ENCODE results near the gene DOCK2.

DNA sequence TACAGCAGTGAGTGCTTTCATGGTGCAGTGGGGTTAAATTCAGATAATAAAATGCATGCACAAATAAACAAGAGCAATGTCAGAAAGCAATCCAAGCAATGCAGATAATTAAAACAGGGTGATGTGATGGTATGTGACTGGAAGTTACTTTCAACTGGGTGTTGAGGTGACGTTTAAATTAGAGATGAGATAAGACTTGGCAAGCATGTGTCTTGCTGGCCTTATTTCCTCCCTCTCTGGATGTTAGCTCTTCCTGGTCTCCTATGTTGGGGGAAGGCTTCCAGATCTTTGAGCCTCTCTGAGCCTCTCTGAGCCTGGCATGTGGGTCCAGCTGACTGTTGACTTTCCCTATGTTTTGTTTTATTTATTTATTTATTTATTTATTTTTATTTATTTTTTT lies 54.4 kb downstream of the DOCK2 start:
- TF ChIP-seq, protein P1, sequence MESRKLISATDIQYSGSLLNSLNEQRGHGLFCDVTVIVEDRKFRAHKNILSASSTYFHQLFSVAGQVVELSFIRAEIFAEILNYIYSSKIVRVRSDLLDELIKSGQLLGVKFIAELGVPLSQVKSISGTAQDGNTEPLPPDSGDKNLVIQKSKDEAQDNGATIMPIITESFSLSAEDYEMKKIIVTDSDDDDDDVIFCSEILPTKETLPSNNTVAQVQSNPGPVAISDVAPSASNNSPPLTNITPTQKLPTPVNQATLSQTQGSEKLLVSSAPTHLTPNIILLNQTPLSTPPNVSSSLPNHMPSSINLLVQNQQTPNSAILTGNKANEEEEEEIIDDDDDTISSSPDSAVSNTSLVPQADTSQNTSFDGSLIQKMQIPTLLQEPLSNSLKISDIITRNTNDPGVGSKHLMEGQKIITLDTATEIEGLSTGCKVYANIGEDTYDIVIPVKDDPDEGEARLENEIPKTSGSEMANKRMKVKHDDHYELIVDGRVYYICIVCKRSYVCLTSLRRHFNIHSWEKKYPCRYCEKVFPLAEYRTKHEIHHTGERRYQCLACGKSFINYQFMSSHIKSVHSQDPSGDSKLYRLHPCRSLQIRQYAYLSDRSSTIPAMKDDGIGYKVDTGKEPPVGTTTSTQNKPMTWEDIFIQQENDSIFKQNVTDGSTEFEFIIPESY (IDR thresholded peaks at IDR 0.05; ENCODE audit: borderline replicate concordance, low read depth) = no peak
- TF ChIP-seq POLR2AphosphoS5 (IDR thresholded peaks at IDR 0.05; ENCODE audit: low read depth, low read length) (no peak), GABPA (IDR thresholded peaks at IDR 0.05; ENCODE audit: low read depth) (no peak), EP300 (IDR thresholded peaks at IDR 0.05; ENCODE audit: borderline replicate concordance in 1 of 2, low read depth in 1 of 2, low read length in 1 of 2) (no peak), TEAD4 (IDR thresholded peaks at IDR 0.05; ENCODE audit: borderline replicate concordance, insufficient read depth) (no peak)
- TF ChIP-seq, protein P2, sequence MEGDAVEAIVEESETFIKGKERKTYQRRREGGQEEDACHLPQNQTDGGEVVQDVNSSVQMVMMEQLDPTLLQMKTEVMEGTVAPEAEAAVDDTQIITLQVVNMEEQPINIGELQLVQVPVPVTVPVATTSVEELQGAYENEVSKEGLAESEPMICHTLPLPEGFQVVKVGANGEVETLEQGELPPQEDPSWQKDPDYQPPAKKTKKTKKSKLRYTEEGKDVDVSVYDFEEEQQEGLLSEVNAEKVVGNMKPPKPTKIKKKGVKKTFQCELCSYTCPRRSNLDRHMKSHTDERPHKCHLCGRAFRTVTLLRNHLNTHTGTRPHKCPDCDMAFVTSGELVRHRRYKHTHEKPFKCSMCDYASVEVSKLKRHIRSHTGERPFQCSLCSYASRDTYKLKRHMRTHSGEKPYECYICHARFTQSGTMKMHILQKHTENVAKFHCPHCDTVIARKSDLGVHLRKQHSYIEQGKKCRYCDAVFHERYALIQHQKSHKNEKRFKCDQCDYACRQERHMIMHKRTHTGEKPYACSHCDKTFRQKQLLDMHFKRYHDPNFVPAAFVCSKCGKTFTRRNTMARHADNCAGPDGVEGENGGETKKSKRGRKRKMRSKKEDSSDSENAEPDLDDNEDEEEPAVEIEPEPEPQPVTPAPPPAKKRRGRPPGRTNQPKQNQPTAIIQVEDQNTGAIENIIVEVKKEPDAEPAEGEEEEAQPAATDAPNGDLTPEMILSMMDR (IDR thresholded peaks at IDR 0.05) = no peak
- TF ChIP-seq, protein P3, sequence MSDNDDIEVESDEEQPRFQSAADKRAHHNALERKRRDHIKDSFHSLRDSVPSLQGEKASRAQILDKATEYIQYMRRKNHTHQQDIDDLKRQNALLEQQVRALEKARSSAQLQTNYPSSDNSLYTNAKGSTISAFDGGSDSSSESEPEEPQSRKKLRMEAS (IDR thresholded peaks at IDR 0.05; ENCODE audit: low read depth) = no peak

All from SK-N-SH (cell line).